HUES64 (cell line): Measurements from ENCODE around the gene RSBN1L.

Source experiments
- H3K27ac ChIP-seq: 2 replicates; pipeline ENCODE4 v1.7.0; 2013; ENCODE audit warnings: low read depth, low read length, inconsistent platforms
- H3K27me3 ChIP-seq: 2 replicates; pipeline ENCODE4 v1.6.1; 2013; ENCODE audit warnings: mild to moderate bottlenecking, low read length; ENCODE audit not compliant: insufficient read depth
- H3K36me3 ChIP-seq: 2 replicates; pipeline ENCODE4 v1.6.1; 2013; ENCODE audit warnings: mild to moderate bottlenecking, low read length; ENCODE audit not compliant: insufficient read depth
- H3K4me1 ChIP-seq: 2 replicates; pipeline ENCODE4 v1.6.1; 2013; ENCODE audit warnings: mild to moderate bottlenecking, low read length, moderate library complexity; ENCODE audit not compliant: insufficient read depth
- H3K4me3 ChIP-seq: 2 replicates; pipeline ENCODE4 v1.5.1; 2013; ENCODE audit warnings: mild to moderate bottlenecking, low read length, moderate library complexity
- H3K9ac ChIP-seq: 2 replicates; pipeline ENCODE4 v1.6.1; 2013; ENCODE audit warnings: mild to moderate bottlenecking, low read depth, low read length
- H3K9me3 ChIP-seq: 2 replicates; pipeline ENCODE4 v1.6.1; 2013; ENCODE audit warnings: low read depth, low read length; ENCODE audit not compliant: insufficient read depth
- WGBS: fragments of 150-250, 120-280 bp; methylation state at CpG from one replicate; pipeline ENCODE4 v1.1.7; 2013; ENCODE audit warnings: missing lambda C conversion rate; 5-methylcytosine and 5-hydroxymethylcytosine counted together

The RSBN1L gene

GRCh38 chr7:77794000-77794399, 97.7 kb downstream of the RSBN1L start:
- Histone ChIP-seq H3K4me3 (no peak overlapping the region), H3K27me3 (no peaks in the 10 kb centered on the region), H3K9ac (no peak overlapping the region), H3K4me1 (peaks cover 18% of the 10 kb centered on the region), H3K27ac (no peak overlapping the region), H3K36me3 (peaks cover 10% of the 10 kb centered on the region), H3K9me3 (no peaks in the 10 kb centered on the region)
- WGBS, result 96% methylated on average over 4 of the region's 4 CpGs

GRCh38 chr7:77796109-77796508, 99.8 kb downstream of the RSBN1L start:
- H3K9me3 ChIP-seq, result no peaks in the 10 kb centered on the region
- H3K27ac ChIP-seq, result no peak overlapping the region
- no peak overlapping the region for H3K9ac ChIP-seq
- H3K4me3 ChIP-seq, result peak overlapping the region; percentile 87; the same call in 1 of the 2 replicates
- H3K4me1 ChIP-seq, result peaks cover 26% of the 10 kb centered on the region
- H3K27me3 ChIP-seq, result no peaks in the 10 kb centered on the region
- H3K36me3 ChIP-seq, result peaks cover 10% of the 10 kb centered on the region
- 93% methylated on average over 3 of the region's 3 CpGs for WGBS

- peak overlapping the region; percentile 82; the same call in 1 of the 2 replicates for H3K9ac ChIP-seq
- H3K27me3 ChIP-seq, result no peaks in the 10 kb centered on the region
- H3K9me3 ChIP-seq, result no peaks in the 10 kb centered on the region
- H3K4me1 ChIP-seq, result peaks cover 18% of the 10 kb centered on the region
- H3K4me3 ChIP-seq, result peak overlapping the region; percentile 87
- 94% methylated on average over 5 of the region's 5 CpGs for WGBS
- H3K27ac ChIP-seq, result no peak overlapping the region
- peaks cover 10% of the 10 kb centered on the region for H3K36me3 ChIP-seq
These were observed 100.7 kb downstream of the RSBN1L start for GRCh38 chr7:77796960-77797359.

GRCh38 chr7:77797734-77798393, 101.6 kb downstream of the RSBN1L start:
- under 1% methylated on average over 35 of the region's 35 CpGs for WGBS
- H3K27ac ChIP-seq, result peak overlapping the region; percentile 63
- H3K4me1 ChIP-seq, result peaks cover 18% of the 10 kb centered on the region

GRCh38 chr7:77798394-77799077, 102.3 kb downstream of the RSBN1L start, which contains the start of the genes PHTF2 and TMEM60:
Gene PHTF2, plus strand, starts transcription at chr7:77798773.
Gene TMEM60, minus strand, starts transcription at chr7:77798434. Its CDS starts 4,061 bp downstream, at chr7:77794373.
- Histone ChIP-seq H3K4me1 (peaks cover 18% of the 10 kb centered on the region), H3K9me3 (no peaks in the 10 kb centered on the region), H3K27me3 (no peaks in the 10 kb centered on the region), H3K27ac (peak within 1 kb of the TSS; percentile 69), H3K9ac (peak within 1 kb of the TSS; percentile 82), H3K4me3 (peak within 1 kb of the TSS; percentile 87), H3K36me3 (peaks cover 9% of the 10 kb centered on the region)
- WGBS, result under 1% methylated on average over 61 of the region's 61 CpGs

More at GRCh38 chr7:77797734-77798393, 101.6 kb downstream of the RSBN1L start:
- H3K27me3 ChIP-seq, result no peaks in the 10 kb centered on the region
- peak overlapping the region; percentile 87 for H3K4me3 ChIP-seq
- H3K9me3 ChIP-seq, result no peaks in the 10 kb centered on the region
- peak overlapping the region; percentile 82 for H3K9ac ChIP-seq
- peaks cover 10% of the 10 kb centered on the region for H3K36me3 ChIP-seq

- H3K36me3 ChIP-seq, result peaks cover 2% of the 10 kb centered on the region; the same call in 1 of the 2 replicates
- no peaks in the 10 kb centered on the region for H3K27me3 ChIP-seq
- H3K4me1 ChIP-seq, result peaks cover 18% of the 10 kb centered on the region
These were observed 103.1 kb downstream of the RSBN1L start for GRCh38 chr7:77799078-77799964.

GRCh38 chr7:77800158-77800557, 103.9 kb downstream of the RSBN1L start:
- peak overlapping the region; percentile 87 for H3K4me3 ChIP-seq
- no peak overlapping the region for H3K27ac ChIP-seq
- peaks cover 1% of the 10 kb centered on the region for H3K9me3 ChIP-seq
- peaks cover 18% of the 10 kb centered on the region for H3K4me1 ChIP-seq
- WGBS, result 75% methylated on average over 4 of the region's 4 CpGs
- H3K27me3 ChIP-seq, result no peaks in the 10 kb centered on the region
- H3K36me3 ChIP-seq, result no peaks in the 10 kb centered on the region
- no peak overlapping the region for H3K9ac ChIP-seq

More at GRCh38 chr7:77799078-77799964, 103.1 kb downstream of the RSBN1L start:
- WGBS, result 3% methylated on average over 55 of the region's 55 CpGs
- H3K4me3 ChIP-seq, result peak overlapping the region; percentile 87
- H3K9ac ChIP-seq, result peak overlapping the region; percentile 79
- peak overlapping the region; percentile 69 for H3K27ac ChIP-seq
- H3K9me3 ChIP-seq, result no peaks in the 10 kb centered on the region

GRCh38 chr7:77800730-77801129, 104.5 kb downstream of the RSBN1L start:
- no peak overlapping the region for H3K27ac ChIP-seq
- WGBS, result no CpG with 5 or more reads among the region's 2 CpGs
- no peaks in the 10 kb centered on the region for H3K27me3 ChIP-seq
- peaks cover 6% of the 10 kb centered on the region for H3K9me3 ChIP-seq
- H3K4me3 ChIP-seq, result no peak overlapping the region
- H3K36me3 ChIP-seq, result no peaks in the 10 kb centered on the region
- H3K9ac ChIP-seq, result no peak overlapping the region
- H3K4me1 ChIP-seq, result peaks cover 18% of the 10 kb centered on the region

- Histone ChIP-seq H3K9me3 (peaks cover 22% of the 10 kb centered on the region), H3K27ac (no peak overlapping the region), H3K4me3 (no peak overlapping the region), H3K36me3 (no peaks in the 10 kb centered on the region), H3K9ac (no peak overlapping the region), H3K27me3 (no peaks in the 10 kb centered on the region), H3K4me1 (peaks cover 9% of the 10 kb centered on the region; the same call in 1 of the 2 replicates)
- 84% methylated on average over 2 of the region's 2 CpGs for WGBS
These were observed 106.5 kb downstream of the RSBN1L start for GRCh38 chr7:77802557-77803405.

- H3K9ac ChIP-seq, result no peak overlapping the region
- H3K27ac ChIP-seq, result no peak overlapping the region
- no peaks in the 10 kb centered on the region for H3K4me1 ChIP-seq
- no CpG with 5 or more reads among the region's 2 CpGs for WGBS
- H3K36me3 ChIP-seq, result no peaks in the 10 kb centered on the region
- peaks cover 22% of the 10 kb centered on the region for H3K9me3 ChIP-seq
- no peaks in the 10 kb centered on the region for H3K27me3 ChIP-seq
- H3K4me3 ChIP-seq, result no peak overlapping the region
These were observed 110.2 kb downstream of the RSBN1L start for GRCh38 chr7:77806425-77806824.
